ENCODE measurements around the gene NAALAD2.
A peak's percentile ranks its signal among the peaks of the same experiment; 100 is the strongest.

The NAALAD2 gene

GRCh38 chr11:90241414-90241813 lies 107.0 kb downstream of the NAALAD2 start:
- no peak for FAIRE-seq
- DNase-seq (ENCODE audit: low spot score), result peak; percentile 14
